Caco-2 (cell line): ENCODE data around the gene PACSIN1. TPM values are rescaled to one million over a fixed set of nuclear protein-coding genes. Genes with fewer than 3 reads are reported as not detected.

ENCODE experiments used
- BruUV-seq: library from RNA; stranded (reverse); fragments of 400-500 nt; replicated peaks from 2 replicates; lab custom pipeline; 2021; lab: Mats Ljungman, UMichigan
- CTCF ChIA-PET: fragments of 300-600 bp; sonication (Branson Sonifier 250); formaldehyde crosslinking; loops from one replicate; lab custom pipeline; 2022; ENCODE audit warnings: antibody characterized with exemption; lab: Charles Lee
- POLR2A ChIA-PET: fragments of 300-600 bp; sonication (Branson Sonifier 250); formaldehyde crosslinking; loops from one replicate; lab custom pipeline; 2022; ENCODE audit warnings: antibody characterized with exemption; lab: Charles Lee
- DNase-seq, 2 experiments: peaks; one replicate each; pipeline versions ENCODE4 v3.0.0 to v3.0.0-alpha.2; 2020 to 2022
- H3K27me3 ChIP-seq: replicated peaks from 2 replicates; pipeline ENCODE4 v1.6.0; 2011; ENCODE audit warnings: low read length; ENCODE audit not compliant: control insufficient read depth, insufficient read depth
- H3K36me3 ChIP-seq: 2 replicates; pipeline ENCODE4 v1.5.1; 2011; ENCODE audit warnings: low read length; ENCODE audit not compliant: control insufficient read depth, insufficient read depth
- H3K4me1 ChIP-seq: fragments of 250-450 bp; sonication (Bioruptor Pico); 2 replicates; pipeline ENCODE4 v1.5.1; 2020; ENCODE audit warnings: mild to moderate bottlenecking
- H3K4me3 ChIP-seq: 2 replicates; pipeline ENCODE4 v1.5.1; 2011; ENCODE audit warnings: low read depth, mild to moderate bottlenecking, control low read depth, low read length
- H3K9me3 ChIP-seq: fragments of 250-450 bp; sonication (Bioruptor Pico); 2 replicates; pipeline ENCODE4 v1.5.1; 2020; ENCODE audit warnings: mild to moderate bottlenecking, moderate library complexity
- H3K27ac Mint-ChIP-seq: one replicate; pipeline ENCODE4 v1.8.0; 2022; ENCODE audit warnings: mixed read lengths; ENCODE audit not compliant: unreplicated experiment
- H3K27me3 Mint-ChIP-seq: one replicate; pipeline ENCODE4 v1.8.0; 2022; ENCODE audit warnings: mixed read lengths; ENCODE audit not compliant: insufficient read depth, unreplicated experiment
- H3K36me3 Mint-ChIP-seq: one replicate; pipeline ENCODE4 v1.8.0; 2022; ENCODE audit warnings: mild to moderate bottlenecking, mixed read lengths; ENCODE audit not compliant: insufficient read depth, unreplicated experiment
- H3K4me1 Mint-ChIP-seq: one replicate; pipeline ENCODE4 v1.8.0; 2022; ENCODE audit warnings: low read depth, mixed read lengths; ENCODE audit not compliant: unreplicated experiment
- H3K4me3 Mint-ChIP-seq: one replicate; pipeline ENCODE4 v1.8.0; 2022; ENCODE audit warnings: mild to moderate bottlenecking, moderate library complexity, mixed read lengths; ENCODE audit not compliant: unreplicated experiment
- H3K9me3 Mint-ChIP-seq: one replicate; pipeline ENCODE4 v1.8.0; 2022; ENCODE audit warnings: mixed read lengths; ENCODE audit not compliant: unreplicated experiment
- CTCF ChIP-seq, 2 experiments: fragments of 200-600 bp in 1 of 2; IDR thresholded peaks; 1 replicate in 1 of 2; 2 replicates in 1 of 2; pipeline versions ENCODE4 v1.5.1 to v1.8.0; 2011 to 2022; ENCODE audit warnings: antibody characterized with exemption in 1 of 2, control low read depth in 1 of 2, inconsistent platforms in 1 of 2, low read depth in 1 of 2, low read length in 1 of 2, mild to moderate bottlenecking in 1 of 2, moderate library complexity in 1 of 2; ENCODE audit not compliant: insufficient read depth in 1 of 2, severe bottlenecking in 1 of 2, unreplicated experiment in 1 of 2
- intact Hi-C: fragments of 100-400 bp; cut with micrococcal nuclease; formaldehyde crosslinking; loops from one replicate; pipeline ENCODE4 v1.10.0; 2022; ENCODE audit not compliant: unreplicated experiment
- total RNA-seq: library from RNA; stranded (reverse); gene quantifications from 2 replicates; pipeline ENCODE4 v1.2.3, GENCODE V29; 2022

PACSIN1 gene
- total RNA-seq, 1 experiment from 2014 or later = 3.7 TPM

- POLR2A ChIA-PET = no interaction called here
- no peak overlapping the region for H3K27ac Mint-ChIP-seq
- intact Hi-C loops = loop anchor here (10.0 kb wide), 1 partner anchor 64 kb away; the partner anchor contains the start of gene PACSIN1
These were observed 63.3 kb downstream of the PACSIN1 start for GRCh38 chr6:34528996-34529664.

GRCh38 chr6:34529665-34530327 lies 63.9 kb downstream of the PACSIN1 start:
- CTCF ChIA-PET = interaction anchor here (1.9 kb wide), 1 partner anchor 80 kb away, joined by 8 read pairs; no protein-coding TSS in a partner anchor

More at GRCh38 chr6:34528996-34529664, 63.3 kb downstream of the PACSIN1 start:
- CTCF ChIA-PET = interaction anchor here (1.9 kb wide), 1 partner anchor 80 kb away, joined by 8 read pairs; no protein-coding TSS in a partner anchor
- H3K4me1 ChIP-seq = peaks cover 12% of the 10 kb centered on the region; the same call in 1 of the 2 replicates
- no peak overlapping the region for H3K4me3 ChIP-seq
- H3K4me3 Mint-ChIP-seq = no peak overlapping the region
- no peaks in the 10 kb centered on the region for H3K9me3 ChIP-seq
- H3K36me3 ChIP-seq = no peaks in the 10 kb centered on the region
- peaks cover 5% of the 10 kb centered on the region for H3K36me3 Mint-ChIP-seq
- DNase-seq = no peak
- no peaks in the 10 kb centered on the region for H3K9me3 Mint-ChIP-seq
- no TSS peak for BruUV-seq
- H3K27me3 Mint-ChIP-seq = no peaks in the 10 kb centered on the region
- H3K27me3 ChIP-seq = no peaks in the 10 kb centered on the region
- TF ChIP-seq CTCF (IDR thresholded peaks at IDR 0.05; ENCODE audit: insufficient read depth in 1 of 2, low read depth in 1 of 2, low read length in 1 of 2, severe bottlenecking in 1 of 2, unreplicated experiment in 1 of 2) = no peak
- no peaks in the 10 kb centered on the region for H3K4me1 Mint-ChIP-seq

More at GRCh38 chr6:34529665-34530327, 63.9 kb downstream of the PACSIN1 start:
- peaks cover 12% of the 10 kb centered on the region; the same call in 1 of the 2 replicates for H3K4me1 ChIP-seq
- no peaks in the 10 kb centered on the region for H3K27me3 Mint-ChIP-seq
- intact Hi-C loops = loop anchor here (10.0 kb wide), 1 partner anchor 65 kb away; the partner anchor contains the start of gene PACSIN1
- peaks cover 5% of the 10 kb centered on the region for H3K36me3 Mint-ChIP-seq
- H3K9me3 ChIP-seq = no peaks in the 10 kb centered on the region
- no TSS peak for BruUV-seq
- H3K4me3 Mint-ChIP-seq = no peak overlapping the region
- no peak overlapping the region for H3K27ac Mint-ChIP-seq
- no peaks in the 10 kb centered on the region for H3K4me1 Mint-ChIP-seq
- POLR2A ChIA-PET = no interaction called here
- no peak for TF ChIP-seq CTCF (IDR thresholded peaks at IDR 0.05; ENCODE audit: insufficient read depth in 1 of 2, low read depth in 1 of 2, low read length in 1 of 2, severe bottlenecking in 1 of 2, unreplicated experiment in 1 of 2)
- no peak for DNase-seq
- no peaks in the 10 kb centered on the region for H3K9me3 Mint-ChIP-seq
- H3K36me3 ChIP-seq = no peaks in the 10 kb centered on the region
- H3K27me3 ChIP-seq = no peaks in the 10 kb centered on the region
- no peak overlapping the region for H3K4me3 ChIP-seq
